Measurements from ENCODE around the gene CRYBG1.

CRYBG1 gene

DNA sequence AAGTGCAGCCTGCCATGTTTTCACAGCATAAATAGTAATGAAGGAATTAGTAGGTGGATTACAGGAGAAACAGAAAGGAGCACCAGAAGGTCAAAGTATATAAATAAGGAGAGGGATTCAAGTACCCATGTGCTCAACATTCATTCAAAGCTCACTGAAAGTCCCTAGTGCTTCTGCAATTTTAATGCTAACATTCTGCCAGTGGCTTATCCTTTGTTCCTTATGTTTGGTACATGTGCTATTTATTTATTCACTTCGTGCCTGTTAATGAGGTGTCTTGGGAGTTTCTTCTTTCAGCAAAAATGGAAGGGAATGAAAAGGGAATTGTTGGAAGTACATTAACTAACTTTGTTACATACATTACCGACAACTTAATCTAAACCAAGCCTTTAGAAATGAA, 105.7 kb downstream of the CRYBG1 start:
- DNase-seq: no peak

DNA sequence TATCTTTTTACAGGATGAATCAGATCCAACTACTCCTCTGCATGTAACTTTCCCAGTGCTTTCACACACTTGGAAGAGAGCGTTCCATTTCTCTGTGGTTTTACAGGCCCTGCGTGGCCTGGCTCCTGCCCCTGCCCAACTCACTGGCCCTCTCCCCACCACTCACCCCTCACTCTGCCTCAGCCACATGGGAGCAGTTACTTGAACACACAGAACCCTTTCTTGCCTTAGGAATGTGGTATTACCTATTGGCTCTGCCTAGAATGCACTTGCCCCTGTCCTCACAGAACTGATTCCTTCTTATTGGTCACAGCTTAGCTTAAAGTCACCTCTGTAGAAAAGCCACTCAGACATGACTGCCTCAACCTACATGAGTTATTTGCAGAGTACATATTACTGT, 108.4 kb downstream of the CRYBG1 start:
- DNase-seq: no peak

DNA sequence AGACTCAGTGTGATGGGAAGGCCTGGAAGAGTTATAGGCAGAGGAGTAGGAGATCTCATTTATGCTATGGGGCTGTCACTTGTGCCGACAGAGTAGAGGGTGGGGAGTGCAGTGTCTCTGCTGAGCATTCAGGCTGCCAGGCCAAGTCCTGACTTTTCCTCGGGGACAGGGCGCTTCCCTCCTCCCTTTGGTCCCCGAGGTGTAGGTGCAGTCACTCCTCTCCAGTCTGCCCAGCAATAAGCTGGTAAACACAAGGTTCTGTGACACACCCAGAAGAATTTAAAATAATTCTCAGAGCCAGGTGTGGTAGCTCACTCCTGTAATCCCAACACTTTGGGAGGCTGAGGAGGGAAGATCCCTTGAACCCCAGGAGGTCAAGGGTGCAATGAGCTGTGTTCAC, 109.4 kb downstream of the CRYBG1 start:
- DNase-seq: no peak

DNA sequence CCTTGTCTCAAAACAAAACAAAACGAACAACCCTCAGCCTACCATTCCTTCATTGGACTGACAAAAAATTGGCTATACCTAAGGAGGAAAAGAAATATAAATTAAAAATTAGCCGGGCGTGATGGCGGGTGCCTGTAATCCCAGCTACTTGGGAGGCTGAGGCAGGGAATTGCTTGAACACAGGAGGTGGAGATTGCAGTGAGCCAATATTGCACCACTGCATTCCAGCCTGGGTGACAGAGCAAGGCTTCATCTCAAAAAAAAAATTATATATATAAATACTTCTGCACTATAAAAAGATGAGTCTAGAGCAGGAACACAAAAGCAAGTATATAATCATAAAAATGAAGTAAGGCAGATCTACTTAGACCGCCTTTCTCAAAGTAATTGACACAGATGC, 109.8 kb downstream of the CRYBG1 start:
- DNase-seq: no peak

DNA sequence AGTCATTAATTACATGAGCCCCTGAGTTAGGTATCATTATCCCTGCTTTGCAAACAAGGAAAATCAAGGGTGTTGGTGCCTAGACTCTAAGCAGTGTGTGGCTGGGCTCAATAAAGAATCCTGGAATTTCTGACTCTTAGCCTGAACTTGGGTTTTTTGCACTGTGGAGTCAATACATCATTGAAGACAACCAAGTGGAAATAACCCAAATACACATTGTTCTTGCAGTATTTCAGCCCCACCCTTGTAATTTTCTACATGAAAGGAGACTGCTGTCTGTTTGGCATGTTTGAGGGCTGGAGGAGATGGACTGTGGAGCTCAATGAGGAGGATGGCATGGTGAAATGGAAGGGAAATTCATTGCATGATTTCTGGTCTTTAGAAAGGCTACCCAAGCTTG, 110.3 kb downstream of the CRYBG1 start:
- DNase-seq: no peak

DNA sequence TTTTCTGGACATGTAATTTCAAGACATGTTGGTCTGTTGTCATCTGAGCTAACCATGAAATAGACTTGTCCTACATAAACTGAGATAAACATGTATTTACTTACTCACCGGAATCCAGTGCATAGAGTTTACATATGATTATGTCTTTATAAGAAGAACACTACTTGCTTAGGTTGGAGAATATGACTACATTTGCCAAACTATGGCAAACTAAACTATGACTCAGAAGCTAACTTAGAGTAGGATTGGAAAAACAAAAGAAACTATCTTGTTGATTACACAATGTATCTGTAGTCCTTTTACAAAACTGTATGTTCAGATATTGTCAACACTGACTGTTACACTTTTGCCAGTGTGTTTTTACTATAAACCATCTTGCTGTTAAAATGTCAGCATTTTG, 113.3 kb downstream of the CRYBG1 start:
- no peak for DNase-seq

DNA sequence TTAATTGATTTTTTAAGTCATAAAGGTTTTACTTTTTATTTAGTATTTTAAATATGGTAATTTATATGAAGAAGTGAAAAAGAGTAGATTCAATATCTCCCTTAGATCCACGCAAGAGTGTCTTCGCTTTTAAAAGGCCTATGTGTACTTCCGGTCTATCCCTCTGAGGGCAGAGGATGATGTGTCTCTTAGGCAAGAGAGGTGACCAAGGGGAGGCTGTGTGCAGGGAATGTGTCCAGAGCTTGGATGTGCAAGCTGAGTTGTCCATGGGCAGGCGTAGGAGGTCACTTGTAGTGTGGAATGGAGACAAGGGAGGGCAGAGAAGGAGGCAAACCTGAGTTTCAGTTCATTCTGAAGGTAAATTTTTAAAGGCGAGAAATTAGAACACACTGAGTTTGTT, 113.9 kb downstream of the CRYBG1 start:
- DNase-seq: no peak

DNA sequence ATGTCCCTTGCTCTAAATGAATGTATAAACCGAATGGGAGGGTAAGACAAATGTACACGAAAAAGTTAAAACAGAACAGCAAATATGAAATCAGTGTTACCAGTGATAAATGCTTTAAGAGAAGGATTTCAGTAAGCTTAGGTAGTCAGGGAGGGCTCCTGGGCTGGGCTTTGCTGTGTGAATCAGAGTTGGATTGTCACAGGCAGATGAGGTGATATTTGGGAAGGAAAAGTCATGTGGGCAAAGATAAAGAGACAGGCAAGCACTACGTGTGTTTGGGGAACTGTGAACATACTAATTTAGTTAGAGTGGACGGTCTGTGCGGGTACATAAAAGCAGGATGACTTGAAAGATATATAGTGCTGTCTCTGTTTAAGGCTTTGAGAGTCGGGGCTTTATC, 114.8 kb downstream of the CRYBG1 start:
- DNase-seq: no peak

DNA sequence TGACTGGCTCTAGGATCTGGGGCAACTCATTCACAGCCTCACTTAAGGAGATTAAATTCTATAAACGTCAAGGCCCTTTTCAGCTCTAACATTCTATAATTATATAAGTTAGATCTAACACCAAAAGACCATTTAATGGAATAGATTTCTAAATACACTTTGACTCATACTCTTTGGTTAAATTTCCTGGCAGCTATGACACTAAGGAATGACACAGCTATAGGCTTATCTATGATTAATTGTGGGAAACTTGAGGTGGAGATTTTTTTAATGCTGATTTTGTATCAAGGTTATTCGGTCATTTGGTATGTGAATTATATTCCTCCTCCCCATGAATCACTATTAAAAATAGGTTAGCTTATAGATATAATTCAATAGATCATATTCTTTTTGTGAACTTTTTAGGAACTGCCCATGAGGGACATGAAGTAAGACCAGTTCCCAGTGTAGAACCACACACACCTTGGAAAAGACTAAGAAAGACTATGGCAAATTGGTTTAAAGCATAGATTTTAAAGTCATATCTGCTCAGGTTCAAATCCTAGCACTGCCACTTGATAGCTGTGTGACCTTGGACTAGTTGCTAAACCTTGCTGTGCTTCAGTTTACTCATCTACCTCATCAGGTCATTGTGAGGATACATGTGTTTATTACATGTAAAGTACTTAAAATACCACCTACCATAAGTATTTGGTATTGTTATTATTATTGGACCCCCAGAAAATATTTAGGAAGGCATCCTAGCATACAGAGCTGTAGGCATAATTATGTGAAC, 116.0 kb downstream of the CRYBG1 start:
- DNase-seq: no peak

DNA sequence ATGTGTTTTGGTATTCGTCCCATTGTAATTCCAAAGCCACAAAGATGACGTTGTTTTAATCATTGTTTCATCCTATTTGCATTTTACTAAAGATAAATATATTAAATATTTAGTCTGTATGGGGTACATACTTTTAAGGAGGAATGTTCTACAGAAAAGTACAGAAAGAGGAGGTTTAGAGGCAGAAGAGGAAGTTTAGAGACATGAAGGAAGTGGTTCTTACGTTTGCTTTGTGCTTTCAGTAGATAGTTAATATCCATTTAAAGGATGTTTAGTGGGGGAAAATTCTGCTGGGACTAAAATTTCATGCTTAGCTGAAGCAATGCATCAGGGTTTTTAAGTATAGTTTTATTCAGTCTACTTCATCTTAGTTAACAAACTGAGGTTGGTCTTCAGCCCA, 116.6 kb downstream of the CRYBG1 start:
- DNase-seq: no peak

DNA sequence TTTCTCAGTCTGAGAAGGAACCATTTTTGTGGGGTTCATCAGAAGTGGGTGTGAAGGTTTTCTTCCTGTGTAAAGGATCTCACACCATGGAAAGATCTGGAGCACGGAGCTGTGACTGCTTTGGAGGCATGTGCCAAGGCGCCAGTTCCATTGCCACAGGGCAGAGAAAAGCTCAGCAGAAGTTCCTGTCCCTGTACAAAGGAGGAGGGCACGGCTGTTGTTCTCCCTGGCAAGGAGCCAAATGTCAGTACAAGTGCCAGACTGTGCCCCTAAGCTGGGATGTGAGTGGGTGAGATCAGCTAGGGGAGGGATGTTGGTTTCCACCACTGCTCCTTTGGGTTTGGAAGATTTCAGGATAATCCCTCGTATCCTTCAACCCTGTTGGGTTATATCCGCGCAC, 117.3 kb downstream of the CRYBG1 start:
- no peak for DNase-seq

DNA sequence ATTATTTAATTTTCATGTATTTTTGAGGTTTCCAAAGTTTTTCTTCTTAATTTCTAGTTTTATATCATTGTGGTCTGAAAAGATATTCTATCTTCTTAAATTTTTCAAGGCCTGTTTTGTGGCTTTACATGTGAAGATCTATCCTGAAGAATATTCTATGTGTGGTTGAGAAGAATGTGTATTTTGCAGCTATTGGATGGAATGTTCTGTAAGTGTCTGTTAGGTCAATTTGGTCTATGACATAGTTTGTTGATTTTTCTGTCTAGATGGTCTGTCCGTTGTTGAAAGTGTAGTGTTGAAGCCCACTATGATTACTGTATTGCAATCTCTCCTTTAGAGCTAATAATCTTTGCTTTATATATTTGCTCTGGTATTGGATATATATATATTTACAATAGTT, 125.7 kb downstream of the CRYBG1 start:
- no peak for DNase-seq

DNA sequence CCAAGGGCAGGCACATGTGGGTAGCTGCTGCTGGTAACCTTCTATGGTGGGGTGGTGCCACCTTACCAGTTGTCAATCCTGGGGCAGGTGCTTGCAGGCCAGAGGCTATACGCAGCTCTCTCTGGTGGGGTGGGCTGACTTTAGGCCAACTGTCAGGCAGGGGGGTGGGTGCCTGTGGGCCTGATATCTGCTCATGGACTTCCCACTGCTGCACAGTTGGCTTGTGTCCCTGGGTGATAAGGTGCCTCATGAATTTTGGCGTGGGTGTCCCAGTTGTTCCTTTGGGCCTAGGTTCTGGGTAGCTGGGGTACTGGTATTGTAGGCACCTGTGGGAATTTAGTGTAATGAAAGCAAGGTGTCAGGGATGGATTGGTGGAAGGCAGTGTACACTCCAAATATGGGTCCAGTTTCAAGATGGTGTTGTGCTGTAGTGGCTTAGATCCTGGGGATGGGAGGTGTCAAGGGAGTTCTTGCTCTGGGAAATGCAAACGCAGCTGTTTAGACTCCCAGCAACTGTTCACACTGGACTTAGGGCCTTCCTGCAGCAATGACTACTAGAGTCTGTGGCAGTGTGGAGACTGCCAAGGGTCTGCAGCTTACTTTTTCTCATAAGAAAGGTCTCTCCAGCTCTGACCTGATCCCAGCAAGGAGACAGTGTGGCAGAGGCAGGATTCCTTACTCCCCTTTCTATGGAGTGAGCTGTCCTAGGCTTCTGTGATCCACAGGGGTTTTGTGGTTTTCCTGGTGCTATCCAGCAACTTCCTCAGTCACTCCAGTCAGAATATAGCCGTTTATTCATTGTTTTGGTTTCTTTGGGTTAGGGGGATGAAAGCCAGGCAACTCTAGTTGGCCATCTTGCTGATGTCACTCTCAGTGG, 128.2 kb downstream of the CRYBG1 start:
- DNase-seq: no peak

DNA sequence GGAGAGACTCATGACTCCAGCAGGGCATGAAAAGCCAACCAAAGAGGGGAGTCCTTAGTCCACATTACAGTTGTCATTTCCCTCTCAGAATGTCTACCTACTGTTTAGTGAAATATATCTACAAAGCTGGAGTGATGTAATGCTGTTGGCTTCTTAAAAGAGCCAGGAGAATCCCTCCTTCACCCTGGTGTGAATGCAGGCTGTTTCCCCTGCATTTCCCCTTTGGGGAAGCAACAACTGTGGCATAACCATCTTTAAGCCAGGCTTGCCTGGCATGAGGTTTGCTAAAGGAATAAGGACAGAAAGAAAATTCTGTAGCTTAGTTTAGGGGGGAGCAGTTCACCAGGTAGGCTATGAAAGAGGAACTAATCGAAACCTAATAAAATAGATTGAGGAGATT, 129.5 kb downstream of the CRYBG1 start:
- no peak for DNase-seq

DNA sequence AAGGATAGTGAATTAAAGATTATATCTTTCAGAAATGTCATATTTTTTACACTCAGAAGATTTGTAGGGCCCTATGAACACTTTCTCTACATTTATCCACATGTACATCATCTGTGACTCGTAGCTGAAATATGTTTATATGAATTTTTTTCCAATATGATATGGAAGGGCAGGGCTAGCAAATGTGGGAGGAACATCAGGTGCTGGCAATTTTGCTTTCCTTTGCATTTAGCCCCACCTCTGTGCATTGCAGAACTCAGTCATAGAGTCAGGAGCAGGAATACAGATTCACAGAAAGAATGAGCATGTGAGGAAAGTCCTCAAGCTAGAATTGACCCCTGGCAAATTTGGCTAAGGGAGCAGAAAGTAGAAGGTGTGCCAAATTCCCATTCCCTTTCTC, 129.9 kb downstream of the CRYBG1 start:
- DNase-seq: no peak

DNA sequence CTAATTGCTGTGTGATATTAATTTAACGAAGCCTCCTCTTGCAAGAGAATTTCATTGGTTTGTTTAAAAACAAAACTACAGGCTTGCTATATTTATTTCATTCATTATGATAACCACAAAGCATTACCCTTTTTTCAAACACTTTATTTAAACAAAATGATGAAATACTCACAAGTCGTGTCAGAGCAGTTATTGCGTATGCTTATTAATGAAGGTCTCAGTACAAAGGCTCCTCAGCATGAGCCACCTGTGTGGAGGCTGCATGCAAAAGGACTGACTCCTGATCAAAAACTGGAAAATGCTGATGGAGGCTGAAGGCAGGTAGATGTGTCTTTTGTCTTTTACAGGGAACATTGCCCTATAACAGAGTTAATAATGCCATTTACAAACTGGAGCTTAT, 130.5 kb downstream of the CRYBG1 start:
- DNase-seq: no peak

DNA sequence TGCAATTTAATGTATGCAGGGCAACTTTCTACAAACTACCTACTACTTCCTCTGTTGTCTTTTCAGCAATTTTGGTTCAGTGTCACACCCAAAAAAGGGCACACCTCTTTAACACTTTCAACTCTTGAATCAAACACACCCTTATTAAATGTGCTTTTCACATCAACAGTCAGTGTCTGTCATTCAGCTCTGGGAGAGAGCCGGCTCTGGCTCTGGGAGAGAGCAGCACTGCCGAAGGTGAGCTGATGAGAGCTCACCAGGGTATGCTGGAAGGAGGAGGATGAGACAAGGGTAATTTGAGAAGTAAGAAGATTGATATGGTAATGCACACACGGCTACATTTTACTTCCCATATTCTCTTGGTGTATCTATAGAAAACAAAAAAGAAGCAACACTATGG, 134.5 kb downstream of the CRYBG1 start:
- DNase-seq: no peak

DNA sequence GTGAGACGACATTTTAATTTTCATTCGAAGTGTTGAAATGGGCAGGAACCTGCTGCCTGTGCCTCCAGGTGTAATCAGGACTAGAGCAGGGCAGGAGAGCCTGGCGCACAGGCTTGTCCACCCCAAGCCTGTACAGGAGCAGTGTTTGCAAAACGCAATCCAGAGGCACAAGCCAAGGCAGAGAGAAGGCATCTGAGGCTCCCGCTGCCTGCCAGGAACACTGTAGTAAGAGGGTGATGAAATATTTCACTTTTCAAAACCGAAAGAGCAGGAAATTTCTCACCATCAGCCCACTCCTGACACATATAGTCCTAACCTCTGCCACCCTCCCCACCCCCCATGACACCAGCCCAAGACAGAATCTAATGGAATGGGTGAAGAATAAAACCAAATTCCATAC, 136.3 kb downstream of the CRYBG1 start:
- DNase-seq: no peak

DNA sequence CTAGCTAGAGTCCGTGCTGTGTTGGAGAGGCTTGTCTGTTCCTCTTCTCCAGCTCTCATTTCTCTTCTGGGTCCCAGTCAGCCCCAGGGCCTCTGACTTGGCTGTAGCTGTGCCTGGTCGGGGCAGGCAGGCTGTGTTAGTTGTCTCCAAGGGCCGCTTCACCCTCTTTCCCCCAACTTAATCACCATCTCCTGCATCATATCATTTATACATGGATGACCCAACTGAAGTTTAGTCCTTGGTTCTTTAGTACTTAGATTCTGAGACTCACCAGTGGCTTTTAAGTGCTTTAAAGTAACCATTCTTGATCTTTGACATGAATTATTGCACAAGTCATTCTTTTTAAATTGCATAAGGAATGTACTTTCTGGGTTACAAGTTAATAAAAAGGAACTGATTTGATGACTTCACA, 141.4 kb downstream of the CRYBG1 start:
- no peak for DNase-seq

DNA sequence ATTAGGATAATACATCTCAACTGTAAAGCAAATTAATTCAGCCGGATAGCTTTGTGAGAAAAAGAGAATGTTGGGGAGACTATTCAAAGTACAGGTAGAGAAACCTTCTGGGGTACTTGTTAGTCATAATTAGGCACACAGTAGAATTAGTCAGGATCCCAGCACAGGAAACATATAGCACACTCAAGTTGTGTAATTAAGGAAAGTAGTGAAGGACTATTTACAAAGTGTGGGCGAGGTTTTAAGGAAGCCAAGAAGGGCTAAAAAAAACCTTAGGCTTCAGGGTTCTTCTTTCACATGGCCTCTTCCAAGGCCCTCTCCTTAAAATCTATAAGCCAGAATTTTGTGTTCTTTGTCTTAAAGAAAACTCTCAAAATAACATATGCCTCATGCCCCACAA, 142.0 kb downstream of the CRYBG1 start:
- DNase-seq: no peak

DNA sequence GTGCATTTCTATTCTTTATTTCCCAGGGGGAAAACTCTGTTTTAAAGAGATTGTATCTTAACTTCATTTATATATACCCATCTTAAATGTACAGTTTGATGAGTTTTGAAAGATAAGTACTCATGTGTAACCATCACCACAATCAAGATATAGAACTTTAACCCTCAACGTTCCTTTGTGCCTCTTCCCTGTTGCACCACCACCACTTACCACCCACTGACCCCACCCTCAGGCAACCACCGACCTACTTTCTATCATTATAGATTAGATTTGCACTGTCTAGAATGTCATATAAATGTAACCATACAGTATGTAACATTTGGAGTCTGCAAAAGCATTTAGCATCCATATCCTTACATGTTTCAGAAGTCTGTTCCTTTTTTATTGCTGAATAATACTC, 147.8 kb downstream of the CRYBG1 start:
- DNase-seq: no peak

DNA sequence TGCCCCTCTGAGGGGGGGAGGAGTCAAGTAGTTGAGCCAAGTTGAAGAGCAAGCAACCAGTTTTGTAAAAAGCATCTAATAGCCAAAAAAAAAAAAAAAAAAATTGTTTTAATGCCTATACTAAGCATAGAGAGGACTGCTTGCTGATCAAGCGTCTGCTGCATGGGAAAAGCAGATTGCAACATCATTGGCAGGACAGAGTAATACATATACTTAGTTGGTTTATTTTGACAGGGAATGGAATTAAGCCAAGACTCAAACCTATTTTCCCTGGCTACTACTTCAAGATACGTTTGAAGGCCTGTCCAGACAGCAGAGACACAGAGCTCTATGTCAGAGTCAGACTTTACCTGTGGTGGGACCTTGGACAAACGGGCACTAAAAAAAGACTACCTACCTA, 148.3 kb downstream of the CRYBG1 start:
- DNase-seq: no peak

DNA sequence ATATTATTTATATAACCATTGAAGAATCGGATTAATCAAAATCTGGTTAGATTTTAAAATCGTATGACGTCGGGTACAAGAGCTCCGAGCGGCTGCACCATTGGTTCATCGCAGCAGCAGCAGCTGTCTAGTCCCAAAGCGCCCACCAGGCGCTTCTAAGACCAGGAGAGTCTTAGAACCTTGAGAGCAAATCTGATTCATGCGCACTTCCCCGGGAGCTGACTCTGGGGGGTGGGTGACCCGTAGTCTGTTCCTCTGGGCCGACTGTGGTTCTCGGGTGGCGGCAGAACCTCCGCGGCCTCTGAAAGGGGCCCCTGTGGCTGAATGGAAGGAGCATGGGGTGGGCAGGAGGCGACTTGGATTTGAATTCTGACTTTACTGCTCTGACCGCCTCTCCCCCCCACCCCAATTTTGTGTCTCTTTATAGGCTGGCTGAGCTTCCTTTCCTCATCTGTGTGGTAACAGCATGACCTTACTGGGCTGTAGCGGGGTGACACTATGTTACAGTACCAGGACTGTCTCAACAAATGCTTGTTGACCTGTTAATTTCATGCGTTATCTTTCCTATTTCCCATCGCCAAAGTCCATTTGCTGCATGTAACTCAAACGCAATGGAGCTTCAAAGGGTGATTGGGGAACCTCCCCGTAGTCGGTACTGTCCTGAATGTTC, 149.0 kb downstream of the CRYBG1 start:
- no peak for DNase-seq

Measured in NCI-H1930 (cell line).